ENCODE results near the gene NDEL1.

NDEL1 gene

DNA sequence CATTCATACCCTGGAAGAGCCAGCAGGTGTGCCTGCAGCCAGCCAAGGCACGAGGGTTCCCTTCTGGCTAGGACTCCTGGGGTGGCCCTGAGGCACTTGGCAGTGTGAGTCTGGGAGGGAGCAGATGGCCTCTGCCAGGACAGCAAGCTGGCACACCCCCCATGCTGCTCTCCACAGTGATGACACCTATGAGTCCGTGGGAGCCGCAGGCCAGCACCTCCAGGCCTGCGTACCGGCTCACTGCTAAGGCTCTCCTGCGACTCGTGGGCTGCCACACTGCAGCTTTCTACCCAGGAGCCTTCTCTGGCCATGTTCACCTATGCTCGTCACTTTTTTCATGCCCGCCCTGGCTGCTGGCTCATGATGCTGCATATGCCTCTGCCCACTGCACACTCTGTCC, 68.1 kb downstream of the NDEL1 start:
- CTCF ChIA-PET = no interaction called here

DNA sequence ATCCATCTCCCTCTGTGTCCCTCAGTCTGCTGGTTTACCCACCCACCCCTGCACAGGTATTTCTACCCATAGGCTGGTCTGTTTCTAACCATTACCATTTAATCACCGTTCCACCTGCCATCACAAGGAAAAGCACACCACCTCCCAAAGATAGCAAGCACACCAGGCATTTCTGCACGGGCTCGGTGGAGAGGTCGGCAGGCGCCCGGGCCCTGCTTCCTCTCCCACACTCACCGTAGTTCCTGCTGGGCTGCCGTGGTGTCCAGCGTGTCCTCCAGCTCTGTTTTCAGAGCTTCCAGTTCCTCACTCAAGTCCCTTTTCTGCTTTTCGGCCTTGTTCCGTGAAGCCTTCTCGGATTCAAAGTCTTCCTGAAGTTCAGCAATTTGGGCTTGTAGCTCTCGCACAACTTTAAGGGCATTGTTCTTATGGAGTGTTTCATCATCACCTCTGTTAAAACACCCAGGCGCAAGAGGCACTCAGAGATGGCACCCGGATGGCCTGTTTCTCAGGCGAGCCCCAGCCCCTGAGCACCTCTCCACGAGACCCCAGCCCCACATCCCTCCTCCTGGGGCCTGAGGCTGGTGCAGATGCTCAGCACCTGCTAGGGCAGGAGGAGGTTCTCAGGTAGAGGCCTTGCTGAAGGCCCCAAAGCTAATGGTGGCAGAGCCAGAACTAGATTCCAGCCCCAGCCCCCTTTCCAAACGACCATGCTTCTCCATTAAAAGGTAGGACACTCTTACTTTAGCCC, 69.0 kb downstream of the NDEL1 start:
- TF ChIP-seq, protein P1, sequence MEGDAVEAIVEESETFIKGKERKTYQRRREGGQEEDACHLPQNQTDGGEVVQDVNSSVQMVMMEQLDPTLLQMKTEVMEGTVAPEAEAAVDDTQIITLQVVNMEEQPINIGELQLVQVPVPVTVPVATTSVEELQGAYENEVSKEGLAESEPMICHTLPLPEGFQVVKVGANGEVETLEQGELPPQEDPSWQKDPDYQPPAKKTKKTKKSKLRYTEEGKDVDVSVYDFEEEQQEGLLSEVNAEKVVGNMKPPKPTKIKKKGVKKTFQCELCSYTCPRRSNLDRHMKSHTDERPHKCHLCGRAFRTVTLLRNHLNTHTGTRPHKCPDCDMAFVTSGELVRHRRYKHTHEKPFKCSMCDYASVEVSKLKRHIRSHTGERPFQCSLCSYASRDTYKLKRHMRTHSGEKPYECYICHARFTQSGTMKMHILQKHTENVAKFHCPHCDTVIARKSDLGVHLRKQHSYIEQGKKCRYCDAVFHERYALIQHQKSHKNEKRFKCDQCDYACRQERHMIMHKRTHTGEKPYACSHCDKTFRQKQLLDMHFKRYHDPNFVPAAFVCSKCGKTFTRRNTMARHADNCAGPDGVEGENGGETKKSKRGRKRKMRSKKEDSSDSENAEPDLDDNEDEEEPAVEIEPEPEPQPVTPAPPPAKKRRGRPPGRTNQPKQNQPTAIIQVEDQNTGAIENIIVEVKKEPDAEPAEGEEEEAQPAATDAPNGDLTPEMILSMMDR (IDR thresholded peaks at IDR 0.05; ENCODE audit: insufficient read depth, low read length, missing control alignments) = no peak
- H3K4me3 ChIP-seq (ENCODE audit: low read depth, low read length) = no peak overlapping the region
- POLR2A ChIA-PET = no interaction called here
- CTCF ChIA-PET = no interaction called here
- DNase-seq (ENCODE audit: low read depth, low spot score) = no peak

More for the DNA sequence above, 68.1 kb downstream of the NDEL1 start:
- no peak overlapping the region for H3K4me3 ChIP-seq (ENCODE audit: low read depth, low read length)
- TF ChIP-seq, protein P1 (IDR thresholded peaks at IDR 0.05; ENCODE audit: insufficient read depth, low read length, missing control alignments) = no peak
- POLR2A ChIA-PET = no interaction called here
- no peak for DNase-seq (ENCODE audit: low read depth, low spot score)

DNA sequence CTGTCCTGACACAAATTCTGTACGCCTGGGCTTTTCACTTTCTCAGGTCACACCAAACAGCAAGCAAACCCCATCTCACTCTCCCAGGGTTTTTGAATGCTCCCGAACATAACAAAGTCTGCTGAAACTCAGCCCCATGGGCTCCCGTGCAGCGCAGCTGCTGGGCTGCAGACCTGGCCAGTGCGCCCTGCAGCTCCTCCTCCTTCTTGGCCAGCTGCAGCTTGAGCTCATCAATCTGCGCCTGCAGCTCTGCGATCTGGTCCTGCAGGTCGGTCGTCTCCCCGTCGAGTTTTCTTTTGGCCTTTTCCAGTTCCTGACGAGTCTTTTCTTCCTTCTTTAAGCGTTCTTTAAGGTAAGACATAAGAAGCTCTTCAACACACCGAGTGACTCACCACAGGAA, 70.5 kb downstream of the NDEL1 start:
- ChIA-PET POLR2A (no interaction called here), CTCF (interaction anchor here (0.9 kb wide), 1 partner anchor 43 kb away, joined by 3 read pairs; no protein-coding TSS in a partner anchor)
- TF ChIP-seq, protein P1 (IDR thresholded peaks at IDR 0.05; ENCODE audit: insufficient read depth, low read length, missing control alignments) = no peak
- H3K4me3 ChIP-seq (ENCODE audit: low read depth, low read length) = no peak overlapping the region
- DNase-seq (ENCODE audit: low read depth, low spot score) = no peak

DNA sequence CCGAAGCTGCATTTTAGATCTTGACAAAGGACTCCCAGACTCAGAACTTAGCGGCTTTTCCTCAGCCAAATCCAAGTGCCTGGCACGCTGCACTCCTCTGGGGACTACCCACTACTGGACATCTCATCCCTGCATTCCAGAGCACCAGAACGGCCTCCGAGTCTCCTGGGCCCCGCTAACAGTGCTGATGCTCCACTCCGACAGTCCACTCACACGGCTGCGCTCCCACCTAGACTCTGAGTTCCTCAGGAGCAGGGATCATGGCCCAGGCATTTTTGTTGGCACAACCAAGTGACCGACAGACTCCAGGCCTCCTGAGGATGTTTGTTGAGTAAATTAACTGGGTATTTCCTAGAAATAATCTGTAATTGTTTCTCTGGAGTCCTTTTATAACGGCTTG, 79.1 kb downstream of the NDEL1 start:
- TF ChIP-seq, protein P1 (IDR thresholded peaks at IDR 0.05; ENCODE audit: insufficient read depth, low read length, missing control alignments) = no peak
- ChIA-PET CTCF (no interaction called here), POLR2A (no interaction called here)
- H3K4me3 ChIP-seq (ENCODE audit: low read depth, low read length) = no peak overlapping the region
- DNase-seq (ENCODE audit: low read depth, low spot score) = no peak

All from AG04449 (cell line).